ENCODE measurements around the gene ICAM1. TPM values are rescaled to one million over a fixed set of nuclear protein-coding genes. Genes with fewer than 3 reads are reported as not detected.
"Not testable (repeated sequence)": the region's sequence is repeated elsewhere in the genome, so short reads cannot be mapped to it uniquely, and the experiment has no call there.

ICAM1 gene
- total RNA-seq, 1 donor from 2014 or later = 68.3 TPM

- intact Hi-C loops (cut with micrococcal nuclease) = not testable (repeated sequence)
Measured at GRCh38 chr19:10241826-10242449, 29.0 kb upstream of the ICAM1 start.

- intact Hi-C loops (cut with micrococcal nuclease) = no loop called here
Measured at GRCh38 chr19:10243606-10244005, 27.3 kb upstream of the ICAM1 start.

GRCh38 chr19:10245189-10245939 lies 25.6 kb upstream of the ICAM1 start:
- intact Hi-C loops (cut with micrococcal nuclease) = no loop called here

GRCh38 chr19:10246511-10246910 lies 24.4 kb upstream of the ICAM1 start:
- intact Hi-C loops (cut with micrococcal nuclease) = no loop called here

- intact Hi-C loops (cut with micrococcal nuclease) = loop anchor here (1.0 to 5.0 kb wide), 7 partner anchors 7 to 445 kb away; partner anchors contain the start of gene RAVER1
Measured at GRCh38 chr19:10251792-10252694, 18.9 kb upstream of the ICAM1 start, which contains the start of gene MRPL4. Gene MRPL4 (plus strand): TSS chr19:10252214. CDS start chr19:10252254, 40 bp downstream.

GRCh38 chr19:10252707-10253106 lies 18.2 kb upstream of the ICAM1 start:
- intact Hi-C loops (cut with micrococcal nuclease) = loop anchor here (5.0 kb wide), 2 partner anchors 80 to 445 kb away; no protein-coding TSS in a partner anchor

GRCh38 chr19:10254244-10254643 lies 16.7 kb upstream of the ICAM1 start:
- intact Hi-C loops (cut with micrococcal nuclease) = loop anchor here (5.0 kb wide), 2 partner anchors 82 to 443 kb away; no protein-coding TSS in a partner anchor

GRCh38 chr19:10255358-10255757 lies 15.6 kb upstream of the ICAM1 start:
- intact Hi-C loops (cut with micrococcal nuclease) = no loop called here

- intact Hi-C loops (cut with micrococcal nuclease) = no loop called here
Measured at GRCh38 chr19:10256551-10256950, 14.4 kb upstream of the ICAM1 start.

GRCh38 chr19:10256970-10257615 lies 13.8 kb upstream of the ICAM1 start:
- intact Hi-C loops (cut with micrococcal nuclease) = no loop called here

GRCh38 chr19:10258080-10258710 lies 12.7 kb upstream of the ICAM1 start:
- intact Hi-C loops (cut with micrococcal nuclease) = no loop called here

GRCh38 chr19:10259162-10259905 lies 11.6 kb upstream of the ICAM1 start:
- intact Hi-C loops (cut with micrococcal nuclease) = loop anchor here (1.0 kb wide), 3 partner anchors 8 to 177 kb away; no protein-coding TSS in a partner anchor

- intact Hi-C loops (cut with micrococcal nuclease) = loop anchor here (1.0 to 5.0 kb wide), 3 partner anchors 9 to 392 kb away; partner anchors contain the start of genes ILF3 and TYK2
Measured at GRCh38 chr19:10260141-10260584, 10.8 kb upstream of the ICAM1 start.

GRCh38 chr19:10262771-10263170 lies 8.1 kb upstream of the ICAM1 start:
- intact Hi-C loops (cut with micrococcal nuclease) = loop anchor here (5.0 kb wide), 1 partner anchor 390 kb away; the partner anchor contains the start of gene ILF3

GRCh38 chr19:10266706-10267105 lies 4.2 kb upstream of the ICAM1 start:
- intact Hi-C loops (cut with micrococcal nuclease) = no loop called here

- intact Hi-C loops (cut with micrococcal nuclease) = no loop called here
Measured at GRCh38 chr19:10268071-10268470, 2.8 kb upstream of the ICAM1 start.

- intact Hi-C loops (cut with micrococcal nuclease) = loop anchor here (1.0 kb wide), 3 partner anchors 9 to 300 kb away; no protein-coding TSS in a partner anchor
Measured at GRCh38 chr19:10269333-10270179, 1.4 kb upstream of the ICAM1 start.

- intact Hi-C loops (cut with micrococcal nuclease) = loop anchor here (1.0 kb wide), 1 partner anchor 299 kb away; no protein-coding TSS in a partner anchor
Measured at GRCh38 chr19:10270180-10270615, 722 bp upstream of the ICAM1 start.

Data from T-helper 1 cell treated with Interleukin-12 subunit alpha and Interleukin-12 subunit beta and Interleukin-4 antibody, amounts not matched to agents 30 ng/mL and 1 ng/mL, for 36 hours (primary cell).